Erythroblast (primary cell): ENCODE results near the gene DACH2.

ENCODE experiments used
- GATA1 ChIP-seq: IDR thresholded peaks from 2 replicates; pipeline ENCODE4 v1.6.1; 2011; ENCODE audit warnings: low read depth, mild to moderate bottlenecking, control low read depth, low read length, moderate library complexity
- POLR2A ChIP-seq: IDR thresholded peaks from 2 replicates; pipeline ENCODE4 v1.6.1; 2011; ENCODE audit warnings: mild to moderate bottlenecking, low read length

GRCh38 chrX:86137071-86137470 lies 11.2 kb upstream of the DACH2 start:
- TF ChIP-seq POLR2A (no peak), GATA1 (no peak)
